ENCODE data around the gene CECR2.

- TF ChIP-seq NFRKB (IDR thresholded peaks at IDR 0.05) (no peak), ZNF384 (IDR thresholded peaks at IDR 0.05) (no peak), BHLHE40 (IDR thresholded peaks at IDR 0.05; ENCODE audit: borderline replicate concordance) (no peak)
Observed at GRCh38 chr22:17410576-17410975, 41.3 kb downstream of the CECR2 start.
